ENCODE results near the gene SLC43A3. TPM values are rescaled to one million over a fixed set of nuclear protein-coding genes. Genes with fewer than 3 reads are reported as not detected.

The SLC43A3 gene
- total and polyA plus RNA-seq, 2 donors (not counting 3 experiments of a cell fraction or from before 2014, with no cell fraction given), result 68.9 to 104 TPM

GRCh38 chr11:57421066-57421465 lies 5.9 kb downstream of the SLC43A3 start:
- Histone ChIP-seq H3K36me3 (ENCODE audit: control insufficient read depth in 2 of 2, extremely low read depth in 1 of 2, insufficient read depth in 2 of 2, low read length in 2 of 2) (peaks cover 6 to 9% of the 10 kb centered on the region in 2 experiments), H3K4me2 (ENCODE audit: insufficient read depth, low read length) (no peak overlapping the region), H4K20me1 (replicated peaks; ENCODE audit: control insufficient read depth, extremely low read depth, insufficient read depth, low read length) (no peaks in the 10 kb centered on the region), H3K9me1 (replicated peaks; ENCODE audit: control insufficient read depth, extremely low read depth, insufficient read depth, low read length) (no peaks in the 10 kb centered on the region), H3K27me3 (ENCODE audit: control insufficient read depth in 2 of 2, insufficient read depth in 2 of 2, low read length in 2 of 2) (no peaks in the 10 kb centered on the region), H3K9ac (replicated peaks; ENCODE audit: extremely low read depth, insufficient read depth, low read length) (no peak overlapping the region), H2AFZ (ENCODE audit: low read depth, low read length) (no peak overlapping the region), H3K4me3 (replicated peaks in 1 of 3; ENCODE audit: insufficient read depth in 1 of 3, low read depth in 1 of 3, low read length in 3 of 3) (no peak overlapping the region), H3K79me2 (ENCODE audit: control insufficient read depth, insufficient read depth, low read length) (peaks cover 14% of the 10 kb centered on the region), H3K9me3 (replicated peaks; ENCODE audit: control insufficient read depth, insufficient read depth, low read length) (no peaks in the 10 kb centered on the region), H3K27ac (ENCODE audit: insufficient read depth, low read depth, low read length) (no peak overlapping the region), H3K4me1 (ENCODE audit: control insufficient read depth, extremely low read depth, insufficient read depth, low read length) (peaks cover 32% of the 10 kb centered on the region)
- POLR2A ChIA-PET, result no interaction called here
- CTCF ChIA-PET, result no interaction called here
- FAIRE-seq (no peak), DNase-seq (ENCODE audit: low read depth, low spot score) (no peak)
- intact Hi-C loops (cut with micrococcal nuclease) (loop anchor here (10.0 kb wide), 1 partner anchor 584 kb away; no protein-coding TSS in a partner anchor), dilution Hi-C loops (cut with MboI; ENCODE audit: extremely low pct_ligation_motif_present, low sequenced_read_pairs) (no loop called here)
- no TSS peak for BruUV-seq (replicated peaks)
- TF ChIP-seq MYC (IDR thresholded peaks at IDR 0.05; ENCODE audit: low read depth, low read length) (no peak), EZH2 (IDR thresholded peaks at IDR 0.05; ENCODE audit: borderline replicate concordance, low read depth, low read length, severe bottlenecking) (no peak), CTCF (IDR thresholded peaks at IDR 0.05; ENCODE audit: extremely low read depth in 1 of 2, insufficient read depth in 1 of 2, low read depth in 1 of 2, low read length in 2 of 2) (no peak), POLR2A (IDR thresholded peaks at IDR 0.05; ENCODE audit: low read depth, low read length) (no peak), FOS (IDR thresholded peaks at IDR 0.05; ENCODE audit: borderline replicate concordance, insufficient read depth, low read length) (no peak), GATA2 (IDR thresholded peaks at IDR 0.05; ENCODE audit: insufficient read depth, insufficient read length, low read depth, low read length) (no peak), MAX (IDR thresholded peaks at IDR 0.05; ENCODE audit: insufficient read depth, insufficient read length) (no peak), JUN (IDR thresholded peaks at IDR 0.05; ENCODE audit: borderline replicate concordance, insufficient read depth, insufficient read length, low read depth) (no peak), POLR2AphosphoS5 (IDR thresholded peaks at IDR 0.05; ENCODE audit: insufficient read depth, low read depth, low read length) (no peak)
